Endothelial cell of umbilical vein (primary cell): Measurements from ENCODE around the gene ST8SIA6. TPM values are rescaled to one million over a fixed set of nuclear protein-coding genes. Genes with fewer than 3 reads are reported as not detected.

Source experiments
- BruUV-seq: library from RNA; stranded (reverse); fragments of 400-500 nt; replicated peaks from 2 replicates; lab custom pipeline; 2021; lab: Mats Ljungman, UMichigan
- CTCF ChIA-PET: fragments of 300-600, 350-600 bp; sonication (Branson Sonifier 250); formaldehyde crosslinking; loops from one replicate; lab custom pipeline; 2021; ENCODE audit warnings: antibody characterized with exemption, inconsistent platforms; lab: Charles Lee
- POLR2A ChIA-PET: fragments of 300-600, 350-600 bp; sonication (Branson Sonifier 250); formaldehyde crosslinking; loops from one replicate; lab custom pipeline; 2021; ENCODE audit warnings: antibody characterized with exemption, inconsistent platforms; lab: Charles Lee
- DNase-seq: peaks from one replicate; pipeline ENCODE4 v3.0.0-alpha.2; 2011; ENCODE audit warnings: low read depth, low spot score
- FAIRE-seq: peaks from 2 replicates; lab custom pipeline; 2011; peaks lifted over from hg19 to GRCh38; lab: Jason Lieb, UNC
- H2AFZ ChIP-seq: 2 replicates; pipeline ENCODE4 v1.6.0; 2012; ENCODE audit warnings: low read depth, low read length, control low read depth, inconsistent platforms
- H3K27ac ChIP-seq: 2 replicates; pipeline ENCODE4 v1.5.1; 2011; ENCODE audit warnings: low read depth, mild to moderate bottlenecking, control low read depth, low read length, moderate library complexity; ENCODE audit not compliant: insufficient read depth
- H3K27me3 ChIP-seq, 2 experiments: 2 replicates each; pipeline versions ENCODE4 v1.6.0 to v1.6.1; 2011; ENCODE audit warnings: low read length in 2 of 2, mixed read lengths in 1 of 2; ENCODE audit not compliant: control insufficient read depth in 2 of 2, insufficient read depth in 2 of 2
- H3K36me3 ChIP-seq, 2 experiments: 2 replicates in 1 of 2; 3 replicates in 1 of 2; pipeline ENCODE4 v1.5.1; 2011; ENCODE audit warnings: low read length in 2 of 2, mild to moderate bottlenecking in 1 of 2, moderate library complexity in 1 of 2; ENCODE audit not compliant: control insufficient read depth in 2 of 2, insufficient read depth in 2 of 2; ENCODE audit errors: extremely low read depth in 1 of 2
- H3K4me1 ChIP-seq: 3 replicates; pipeline ENCODE4 v1.5.1; 2011; ENCODE audit warnings: mild to moderate bottlenecking, low read length; ENCODE audit not compliant: control insufficient read depth, insufficient read depth; ENCODE audit errors: extremely low read depth
- H3K4me2 ChIP-seq: 2 replicates; pipeline ENCODE4 v1.6.1; 2011; ENCODE audit warnings: low read length, control low read depth, mixed read lengths; ENCODE audit not compliant: insufficient read depth
- H3K4me3 ChIP-seq, 3 experiments: fragments of 200-600 bp in 1 of 3; sonication (generic), shearing (Covaris generic) in 1 of 3; replicated peaks in 1 of 3; 2 replicates each; pipeline ENCODE4 v1.5.1; 2011 to 2016; ENCODE audit warnings: control low read depth in 3 of 3, low read length in 3 of 3, mild to moderate bottlenecking in 2 of 3, inconsistent platforms in 1 of 3, low read depth in 1 of 3, moderate library complexity in 1 of 3; ENCODE audit not compliant: insufficient read depth in 1 of 3
- H3K79me2 ChIP-seq: 2 replicates; pipeline ENCODE4 v1.6.0; 2012; ENCODE audit warnings: low read length, inconsistent platforms; ENCODE audit not compliant: control insufficient read depth, insufficient read depth
- H3K9ac ChIP-seq: replicated peaks from 2 replicates; pipeline ENCODE3; 2011; ENCODE audit warnings: low read length, control low read depth; ENCODE audit not compliant: insufficient read depth; ENCODE audit errors: extremely low read depth
- H3K9me1 ChIP-seq: replicated peaks from 3 replicates; pipeline ENCODE4 v1.6.0; 2011; ENCODE audit warnings: mild to moderate bottlenecking, low read length; ENCODE audit not compliant: control insufficient read depth, insufficient read depth; ENCODE audit errors: extremely low read depth
- H3K9me3 ChIP-seq: replicated peaks from 2 replicates; pipeline ENCODE4 v1.5.1; 2012; ENCODE audit warnings: low read length, inconsistent platforms; ENCODE audit not compliant: control insufficient read depth, insufficient read depth
- H4K20me1 ChIP-seq: replicated peaks from 2 replicates; pipeline ENCODE3; 2011; ENCODE audit warnings: mild to moderate bottlenecking, low read length; ENCODE audit not compliant: control insufficient read depth, insufficient read depth; ENCODE audit errors: extremely low read depth
- EZH2 ChIP-seq: IDR thresholded peaks from 2 replicates; pipeline ENCODE4 v1.6.1; 2012; ENCODE audit warnings: borderline replicate concordance, low read depth, mild to moderate bottlenecking, moderate library complexity, low read length, inconsistent platforms; ENCODE audit not compliant: severe bottlenecking
- FOS ChIP-seq: IDR thresholded peaks from 2 replicates; pipeline ENCODE4 v1.6.1; 2011; ENCODE audit warnings: mild to moderate bottlenecking, low read length, moderate library complexity, borderline replicate concordance; ENCODE audit not compliant: insufficient read depth
- GATA2 ChIP-seq: IDR thresholded peaks from 2 replicates; pipeline ENCODE4 v1.7.0; 2011; ENCODE audit warnings: low read depth, mild to moderate bottlenecking, moderate library complexity, mixed read lengths, low read length; ENCODE audit not compliant: insufficient read length, insufficient read depth
- JUN ChIP-seq: IDR thresholded peaks from 2 replicates; pipeline ENCODE4 v1.6.1; 2011; ENCODE audit warnings: borderline replicate concordance, low read depth; ENCODE audit not compliant: insufficient read length, insufficient read depth
- MYC ChIP-seq: IDR thresholded peaks from one replicate; pipeline ENCODE4 v1.6.1; 2011; ENCODE audit warnings: mild to moderate bottlenecking, low read depth, low read length
- POLR2A ChIP-seq: IDR thresholded peaks from 2 replicates; pipeline ENCODE4 v1.6.1; 2012; ENCODE audit warnings: low read depth, mild to moderate bottlenecking, control low read depth, low read length
- POLR2AphosphoS5 ChIP-seq: IDR thresholded peaks from 2 replicates; pipeline ENCODE4 v1.6.1; 2012; ENCODE audit warnings: low read depth, mild to moderate bottlenecking, control low read depth, low read length, moderate library complexity; ENCODE audit not compliant: insufficient read depth
- dilution Hi-C: fragments of 300-500 bp; cut with MboI; formaldehyde crosslinking; loops from one replicate; pipeline ENCODE4 v1.15.0; 2019; ENCODE audit warnings: low sequenced_read_pairs; ENCODE audit not compliant: extremely low pct_ligation_motif_present
- intact Hi-C: fragments of 100-400 bp; cut with micrococcal nuclease; formaldehyde crosslinking; loops from one replicate; pipeline ENCODE4 v1.10.0; 2022
- polyA plus RNA-seq, 4 experiments: library from polyadenylated mRNA; depleted of rRNA in 3 of 4; stranded (reverse) in 3 of 4; unstranded in 1 of 4; fragments of >200 nt; gene quantifications; 2 replicates each; pipeline versions ENCODE4 v1.2.1 to v1.2.3, GENCODE V29; 2011 to 2012; ENCODE audit warnings: missing spikeins in 1 of 4
- total RNA-seq: library from RNA; stranded (reverse); gene quantifications from 2 replicates; pipeline ENCODE4 v1.2.3, GENCODE V29; 2021
- TF ChIP-seq, protein P1 (sequence below), 2 donors: IDR thresholded peaks; 1 replicate in 1 of 2; 2 replicates in 1 of 2; pipeline ENCODE4 v1.5.1; 2011; ENCODE audit warnings: low read length in 2 of 2, mild to moderate bottlenecking in 2 of 2, moderate library complexity in 2 of 2, control low read depth in 1 of 2, inconsistent platforms in 1 of 2, low read depth in 1 of 2; ENCODE audit not compliant: insufficient read depth in 1 of 2; ENCODE audit errors: extremely low read depth in 1 of 2
- TF ChIP-seq, protein P2 (sequence below): IDR thresholded peaks from 2 replicates; pipeline ENCODE4 v1.6.1; 2011; ENCODE audit not compliant: insufficient read depth, insufficient read length

Gene ST8SIA6
- total and polyA plus RNA-seq, 2 donors (not counting 3 experiments of a cell fraction or from before 2014, with no cell fraction given): 0.40 to 0.51 TPM

DNA sequence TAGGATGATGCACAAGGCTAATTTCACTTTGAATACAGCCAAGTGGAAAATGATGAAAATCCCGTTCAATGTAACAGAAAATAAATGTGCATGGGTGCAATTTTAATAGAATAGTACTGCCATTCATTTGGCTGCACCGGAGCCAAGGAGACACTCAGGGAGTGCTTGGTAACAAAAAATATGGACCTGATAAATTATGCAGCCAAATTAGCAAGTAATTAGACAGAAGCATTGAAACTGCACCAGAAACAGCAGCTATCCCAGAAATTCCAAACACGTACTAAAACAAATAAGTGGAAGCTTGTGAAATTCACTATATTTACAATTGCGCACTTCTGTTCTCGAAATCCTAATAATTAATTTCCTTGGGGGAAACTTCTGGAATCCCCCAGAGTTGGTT lies 31.5 kb downstream of the ST8SIA6 start:
- no peak overlapping the region for H3K27ac ChIP-seq
- no peak for FAIRE-seq
- H3K36me3 ChIP-seq: no peaks in the 10 kb centered on the region
- no peaks in the 10 kb centered on the region for H3K9me3 ChIP-seq
- no peak overlapping the region for H3K9ac ChIP-seq
- intact Hi-C loops (no loop called here), dilution Hi-C loops (no loop called here)
- ChIA-PET CTCF (no interaction called here), POLR2A (no interaction called here)
- no peak overlapping the region for H3K4me2 ChIP-seq
- H2AFZ ChIP-seq: no peak overlapping the region
- no peaks in the 10 kb centered on the region for H3K27me3 ChIP-seq
- no peaks in the 10 kb centered on the region for H3K79me2 ChIP-seq
- BruUV-seq: no TSS peak
- H3K9me1 ChIP-seq: no peaks in the 10 kb centered on the region
- TF ChIP-seq, protein P1, sequence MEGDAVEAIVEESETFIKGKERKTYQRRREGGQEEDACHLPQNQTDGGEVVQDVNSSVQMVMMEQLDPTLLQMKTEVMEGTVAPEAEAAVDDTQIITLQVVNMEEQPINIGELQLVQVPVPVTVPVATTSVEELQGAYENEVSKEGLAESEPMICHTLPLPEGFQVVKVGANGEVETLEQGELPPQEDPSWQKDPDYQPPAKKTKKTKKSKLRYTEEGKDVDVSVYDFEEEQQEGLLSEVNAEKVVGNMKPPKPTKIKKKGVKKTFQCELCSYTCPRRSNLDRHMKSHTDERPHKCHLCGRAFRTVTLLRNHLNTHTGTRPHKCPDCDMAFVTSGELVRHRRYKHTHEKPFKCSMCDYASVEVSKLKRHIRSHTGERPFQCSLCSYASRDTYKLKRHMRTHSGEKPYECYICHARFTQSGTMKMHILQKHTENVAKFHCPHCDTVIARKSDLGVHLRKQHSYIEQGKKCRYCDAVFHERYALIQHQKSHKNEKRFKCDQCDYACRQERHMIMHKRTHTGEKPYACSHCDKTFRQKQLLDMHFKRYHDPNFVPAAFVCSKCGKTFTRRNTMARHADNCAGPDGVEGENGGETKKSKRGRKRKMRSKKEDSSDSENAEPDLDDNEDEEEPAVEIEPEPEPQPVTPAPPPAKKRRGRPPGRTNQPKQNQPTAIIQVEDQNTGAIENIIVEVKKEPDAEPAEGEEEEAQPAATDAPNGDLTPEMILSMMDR (IDR thresholded peaks at IDR 0.05; ENCODE audit: extremely low read depth in 1 of 2, insufficient read depth in 1 of 2, low read depth in 1 of 2, low read length in 2 of 2): no peak
- TF ChIP-seq, protein P2, sequence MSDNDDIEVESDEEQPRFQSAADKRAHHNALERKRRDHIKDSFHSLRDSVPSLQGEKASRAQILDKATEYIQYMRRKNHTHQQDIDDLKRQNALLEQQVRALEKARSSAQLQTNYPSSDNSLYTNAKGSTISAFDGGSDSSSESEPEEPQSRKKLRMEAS: no peak
- TF ChIP-seq JUN (no peak), GATA2 (no peak), MYC (no peak), FOS (no peak), EZH2 (no peak), POLR2AphosphoS5 (no peak), POLR2A (no peak)
- H3K4me3 ChIP-seq: no peak overlapping the region
- H4K20me1 ChIP-seq: no peaks in the 10 kb centered on the region
- DNase-seq: no peak
- H3K4me1 ChIP-seq: peaks cover 6% of the 10 kb centered on the region
